Psoas muscle (tissue), 8 donors: ENCODE data around the gene QKI. TPM values are rescaled to one million over a fixed set of nuclear protein-coding genes. Genes with fewer than 3 reads are reported as not detected.

Experiments
- ATAC-seq, 4 donors: fragments of 200-7000 bp; cut with Tn5 transposase; one replicate each; pipeline ENCODE4 v1.9.1; 2020; ENCODE audit warnings: moderate library complexity in 3 of 4, mild to moderate bottlenecking in 2 of 4
- DNase-seq, 2 donors: peaks; one replicate each; pipeline ENCODE4 v3.0.0-alpha.2; 2020
- H3K27ac ChIP-seq: fragments of 200-600 bp; one replicate; pipeline ENCODE4 v1.8.0; 2022
- H3K27me3 ChIP-seq, 3 donors: fragments of 200-600 bp in 1 of 3; one replicate each; pipeline versions ENCODE4 v1.6.1 to v1.8.0; 2013 to 2022; ENCODE audit warnings: low read length in 2 of 3, mild to moderate bottlenecking in 2 of 3, moderate library complexity in 1 of 3; ENCODE audit not compliant: insufficient read depth in 3 of 3
- H3K36me3 ChIP-seq, 2 donors: fragments of 200-600 bp in 1 of 2; one replicate each; pipeline versions ENCODE4 v1.6.1 to v1.8.0; 2013 to 2022; ENCODE audit warnings: low read depth in 1 of 2, mild to moderate bottlenecking in 1 of 2, moderate library complexity in 1 of 2; ENCODE audit not compliant: insufficient read depth in 1 of 2
- H3K4me1 ChIP-seq: fragments of 200-600 bp; one replicate; pipeline ENCODE4 v1.8.0; 2022
- H3K4me3 ChIP-seq: fragments of 200-600 bp; one replicate; pipeline ENCODE4 v1.8.0; 2022; ENCODE audit warnings: mild to moderate bottlenecking
- H3K9me3 ChIP-seq: fragments of 200-600 bp; one replicate; pipeline ENCODE4 v1.8.0; 2022
- CTCF ChIP-seq: fragments of 200-600 bp; IDR thresholded peaks from one replicate; pipeline ENCODE4 v1.8.0; 2022; ENCODE audit warnings: antibody characterized with exemption
- WGBS, 3 donors: extraction: QIAGEN DNeasy Blood & Tissue Kit; methylation state at CpG; one replicate each; pipeline versions ENCODE4 v1.1.6 to v1.1.7; 2013; 5-methylcytosine and 5-hydroxymethylcytosine counted together
- intact Hi-C, 2 donors: fragments of 100-400 bp; cut with DNase I; formaldehyde crosslinking; loops; one replicate each; pipeline versions ENCODE4 v1.11.0 to v1.14.2; 2022
- polyA plus RNA-seq, 3 donors: library from polyadenylated mRNA; stranded (reverse); fragments of 200-250 nt; gene quantifications; one replicate each; pipeline ENCODE4 v1.2.3, GENCODE V29; 2013
- total RNA-seq, 4 donors: library from RNA; stranded (reverse); fragmentation: NEBNext Ultra II Directional in 2 of 4; extraction: Animal tissue kit (Norgen Biotek cat#: 25700) in 2 of 4; gene quantifications; one replicate each; pipeline versions ENCODE4 v1.2.1 to v1.2.4, GENCODE V29; 2021 to 2023
- donor health status: healthy with polysubstance abuse.
- donor health status: DM: no; HTN: no; CAD: no; lungs with moderate emphysema.
- donor health status: Bipolar disorder and iron deficiency.
- donor health status: healthy.
- donor health status: DM: yes; HTN: yes; CAD: no.
- donor health status: DM: no; HTN: no; CAD: no.
- donor health status: DM: no; HTN: no; CAD: no.
- donor health status: DM: yes; HTN: yes; CAD: no.

Gene QKI
- total and polyA plus RNA-seq, 7 donors, result 62.0 to 421 (median 275) TPM

- intact Hi-C loops, result no loop called here
- Histone ChIP-seq H3K27me3 (no peaks in the 10 kb centered on the region), H3K36me3 (peaks cover 3 to 8% of the 10 kb centered on the region in 2 donors), H3K9me3 (no peaks in the 10 kb centered on the region), H3K4me3 (no peak overlapping the region), H3K4me1 (peaks cover 13% of the 10 kb centered on the region), H3K27ac (peak overlapping the region; percentile 39)
- no peak for DNase-seq
- no peak for TF ChIP-seq CTCF
- ATAC-seq, result peak in 3 of 4 donors; percentile 9 to 22 (median 13)
- WGBS, 3 donors, result 57 to 73% (median 58%) methylated on average over 4 of the region's 4 CpGs
Observed at GRCh38 chr6:163554032-163554431, 139.5 kb downstream of the QKI start.

GRCh38 chr6:163554663-163555062, 140.1 kb downstream of the QKI start:
- 76 to 85% (median 76%) methylated on average over 4 of the region's 4 CpGs for WGBS, 3 donors
- intact Hi-C loops, result no loop called here
- DNase-seq, result peak; percentile 34 to 66
- Histone ChIP-seq H3K4me1 (peaks cover 20% of the 10 kb centered on the region), H3K27me3 (no peaks in the 10 kb centered on the region), H3K36me3 (peaks cover 3 to 8% of the 10 kb centered on the region in 2 donors), H3K9me3 (no peaks in the 10 kb centered on the region), H3K27ac (peak overlapping the region; percentile 39), H3K4me3 (no peak overlapping the region)
- TF ChIP-seq CTCF, result peak; percentile 25
- ATAC-seq, result peak; percentile 31 to 73 (median 60)

GRCh38 chr6:163559661-163560060, 145.1 kb downstream of the QKI start:
- Histone ChIP-seq H3K27me3 (no peaks in the 10 kb centered on the region), H3K9me3 (no peaks in the 10 kb centered on the region), H3K36me3 (peaks cover 2 to 18% of the 10 kb centered on the region in 2 donors), H3K4me3 (no peak overlapping the region), H3K4me1 (peaks cover 63% of the 10 kb centered on the region), H3K27ac (peak overlapping the region; percentile 47)
- intact Hi-C loops, result loop anchor here in 1 of 2 donors (10.0 kb wide), 1 partner anchor 375 kb away; no protein-coding TSS in a partner anchor
- 57 to 59% (median 59%) methylated on average over 3 of the region's 3 CpGs for WGBS, 3 donors
- no peak for TF ChIP-seq CTCF
- ATAC-seq, result no peak
- DNase-seq, result no peak

GRCh38 chr6:163563318-163563717, 148.8 kb downstream of the QKI start:
- no peak for TF ChIP-seq CTCF
- peak; percentile 36 to 67 (median 44) for ATAC-seq
- intact Hi-C loops, result loop anchor here (2.0 to 10.0 kb wide), 2 partner anchors 17 to 379 kb away; no protein-coding TSS in a partner anchor
- Histone ChIP-seq H3K4me3 (no peak overlapping the region), H3K9me3 (no peaks in the 10 kb centered on the region), H3K27me3 (no peaks in the 10 kb centered on the region), H3K27ac (peak overlapping the region; percentile 60), H3K4me1 (peaks cover 67% of the 10 kb centered on the region), H3K36me3 (peaks cover 2 to 49% of the 10 kb centered on the region in 2 donors)
- WGBS, 3 donors, result 30 to 62% (median 41%) methylated on average over 8 of the region's 8 CpGs
- DNase-seq, result no peak

GRCh38 chr6:163564534-163564933, 150.0 kb downstream of the QKI start:
- no peaks in the 10 kb centered on the region for H3K9me3 ChIP-seq
- H3K27me3 ChIP-seq, result no peaks in the 10 kb centered on the region
- intact Hi-C loops, result loop anchor here in 1 of 2 donors (10.0 kb wide), 1 partner anchor 380 kb away; no protein-coding TSS in a partner anchor
- H3K27ac ChIP-seq, result peak overlapping the region; percentile 60
- peaks cover 0 to 49% of the 10 kb centered on the region in 2 donors for H3K36me3 ChIP-seq
- H3K4me3 ChIP-seq, result no peak overlapping the region
- WGBS, 3 donors, result 27 to 43% (median 31%) methylated on average over 3 of the region's 3 CpGs
- ATAC-seq (no peak), DNase-seq (no peak)
- TF ChIP-seq CTCF, result no peak
- H3K4me1 ChIP-seq, result peaks cover 59% of the 10 kb centered on the region
